Loucy (cell line): ENCODE data around the gene LRRC4C.

Source experiments
- EZH2phosphoT487 ChIP-seq: fragments of 200-600 bp; IDR thresholded peaks from 2 replicates; pipeline ENCODE4 v1.6.1; 2018; ENCODE audit warnings: antibody characterized with exemption, mild to moderate bottlenecking, moderate library complexity, borderline replicate concordance
- TF ChIP-seq, protein P1 (sequence below): fragments of 200-600 bp; sonication (generic); conservative IDR thresholded peaks from 2 replicates; pipeline ENCODE4 v1.5.1; 2014; ENCODE audit warnings: mild to moderate bottlenecking, antibody characterized with exemption, low read length

DNA sequence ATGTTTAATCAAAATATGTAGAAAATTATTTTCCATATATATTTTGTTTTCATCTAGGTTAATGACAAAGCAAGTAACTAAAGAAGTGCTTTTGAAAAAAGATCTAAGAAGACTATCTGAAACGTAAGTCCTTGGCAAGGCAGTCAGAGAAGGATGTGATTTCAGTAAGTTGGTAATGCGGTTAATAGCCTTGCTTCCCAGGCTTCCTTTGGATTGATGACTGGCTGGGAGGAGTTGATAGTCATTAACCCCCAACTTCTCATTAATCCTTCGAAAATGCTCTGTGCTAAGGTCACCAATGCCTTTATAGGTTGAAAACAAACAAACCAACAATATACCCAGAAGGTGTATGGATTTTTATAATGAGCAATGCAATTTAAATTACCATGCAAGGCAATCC, 1326.5 kb downstream of the LRRC4C start:
- TF ChIP-seq, protein P1, sequence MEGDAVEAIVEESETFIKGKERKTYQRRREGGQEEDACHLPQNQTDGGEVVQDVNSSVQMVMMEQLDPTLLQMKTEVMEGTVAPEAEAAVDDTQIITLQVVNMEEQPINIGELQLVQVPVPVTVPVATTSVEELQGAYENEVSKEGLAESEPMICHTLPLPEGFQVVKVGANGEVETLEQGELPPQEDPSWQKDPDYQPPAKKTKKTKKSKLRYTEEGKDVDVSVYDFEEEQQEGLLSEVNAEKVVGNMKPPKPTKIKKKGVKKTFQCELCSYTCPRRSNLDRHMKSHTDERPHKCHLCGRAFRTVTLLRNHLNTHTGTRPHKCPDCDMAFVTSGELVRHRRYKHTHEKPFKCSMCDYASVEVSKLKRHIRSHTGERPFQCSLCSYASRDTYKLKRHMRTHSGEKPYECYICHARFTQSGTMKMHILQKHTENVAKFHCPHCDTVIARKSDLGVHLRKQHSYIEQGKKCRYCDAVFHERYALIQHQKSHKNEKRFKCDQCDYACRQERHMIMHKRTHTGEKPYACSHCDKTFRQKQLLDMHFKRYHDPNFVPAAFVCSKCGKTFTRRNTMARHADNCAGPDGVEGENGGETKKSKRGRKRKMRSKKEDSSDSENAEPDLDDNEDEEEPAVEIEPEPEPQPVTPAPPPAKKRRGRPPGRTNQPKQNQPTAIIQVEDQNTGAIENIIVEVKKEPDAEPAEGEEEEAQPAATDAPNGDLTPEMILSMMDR: no peak
- no peak for TF ChIP-seq EZH2phosphoT487
